Astrocyte of the cerebellum (primary cell): ENCODE data around the gene CD276.

ENCODE experiments used
- DNase-seq: peaks from one replicate; pipeline ENCODE4 v3.0.0-alpha.2; 2011; ENCODE audit warnings: low read depth
- H3K4me3 ChIP-seq: 2 replicates; pipeline ENCODE4 v1.5.1; 2011; ENCODE audit warnings: mild to moderate bottlenecking, low read depth, low read length, moderate library complexity
- in situ Hi-C: cut with HindIII; loops from 2 replicates; pipeline ENCODE4 v1.10.0; 2017; ENCODE audit warnings: low sequenced_read_pairs
- TF ChIP-seq, protein P1 (sequence below): IDR thresholded peaks from 2 replicates; pipeline ENCODE4 v1.5.1; 2012; ENCODE audit warnings: low read length, low read depth, moderate library complexity, mild to moderate bottlenecking; ENCODE audit errors: missing control alignments

Gene CD276

DNA sequence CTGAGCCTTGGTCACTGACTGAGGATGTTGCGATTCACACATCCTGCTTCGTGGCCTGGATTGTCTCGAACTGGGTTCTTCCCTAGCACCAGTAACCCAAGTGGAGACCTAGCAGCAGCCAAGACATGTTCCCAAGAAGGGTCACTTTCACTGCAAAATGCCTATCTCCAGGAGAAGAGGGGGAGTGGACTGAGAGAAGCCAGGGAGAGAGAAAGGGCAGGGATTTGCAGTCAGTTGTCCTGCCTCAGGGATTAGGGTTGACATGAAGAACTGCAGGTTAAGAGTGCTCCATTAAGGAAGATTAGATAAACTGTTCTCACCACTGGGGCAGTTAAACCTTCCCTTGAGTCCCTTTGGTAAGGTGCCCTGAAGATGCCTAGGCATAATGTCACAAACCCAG is 5.7 kb upstream of the CD276 start:
- TF ChIP-seq, protein P1, sequence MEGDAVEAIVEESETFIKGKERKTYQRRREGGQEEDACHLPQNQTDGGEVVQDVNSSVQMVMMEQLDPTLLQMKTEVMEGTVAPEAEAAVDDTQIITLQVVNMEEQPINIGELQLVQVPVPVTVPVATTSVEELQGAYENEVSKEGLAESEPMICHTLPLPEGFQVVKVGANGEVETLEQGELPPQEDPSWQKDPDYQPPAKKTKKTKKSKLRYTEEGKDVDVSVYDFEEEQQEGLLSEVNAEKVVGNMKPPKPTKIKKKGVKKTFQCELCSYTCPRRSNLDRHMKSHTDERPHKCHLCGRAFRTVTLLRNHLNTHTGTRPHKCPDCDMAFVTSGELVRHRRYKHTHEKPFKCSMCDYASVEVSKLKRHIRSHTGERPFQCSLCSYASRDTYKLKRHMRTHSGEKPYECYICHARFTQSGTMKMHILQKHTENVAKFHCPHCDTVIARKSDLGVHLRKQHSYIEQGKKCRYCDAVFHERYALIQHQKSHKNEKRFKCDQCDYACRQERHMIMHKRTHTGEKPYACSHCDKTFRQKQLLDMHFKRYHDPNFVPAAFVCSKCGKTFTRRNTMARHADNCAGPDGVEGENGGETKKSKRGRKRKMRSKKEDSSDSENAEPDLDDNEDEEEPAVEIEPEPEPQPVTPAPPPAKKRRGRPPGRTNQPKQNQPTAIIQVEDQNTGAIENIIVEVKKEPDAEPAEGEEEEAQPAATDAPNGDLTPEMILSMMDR = no peak
- H3K4me3 ChIP-seq = no peak overlapping the region
- DNase-seq = no peak
- in situ Hi-C loops = no loop called here

DNA sequence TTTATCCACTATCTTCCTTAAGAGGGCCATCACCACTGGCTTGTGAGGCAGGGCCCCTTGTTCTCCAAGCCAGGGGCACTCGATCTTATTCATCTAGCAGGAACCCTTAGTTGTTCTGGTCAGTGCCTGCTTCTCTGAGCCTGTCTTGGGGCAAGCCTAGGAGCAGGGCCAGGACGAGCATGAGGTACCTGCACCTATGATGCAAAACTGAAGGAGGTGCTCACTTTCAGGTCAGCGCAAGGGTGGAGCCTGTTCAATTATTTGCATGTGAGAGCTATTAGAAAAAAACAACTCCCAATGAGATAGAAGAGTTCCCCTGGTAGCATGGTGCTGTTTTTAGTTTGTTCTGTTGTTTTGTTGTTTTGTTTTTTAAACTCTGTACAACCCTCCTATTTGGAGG is 5.0 kb upstream of the CD276 start:
- in situ Hi-C loops = no loop called here
- DNase-seq = no peak
- no peak overlapping the region for H3K4me3 ChIP-seq
- TF ChIP-seq, protein P1 = no peak

DNA sequence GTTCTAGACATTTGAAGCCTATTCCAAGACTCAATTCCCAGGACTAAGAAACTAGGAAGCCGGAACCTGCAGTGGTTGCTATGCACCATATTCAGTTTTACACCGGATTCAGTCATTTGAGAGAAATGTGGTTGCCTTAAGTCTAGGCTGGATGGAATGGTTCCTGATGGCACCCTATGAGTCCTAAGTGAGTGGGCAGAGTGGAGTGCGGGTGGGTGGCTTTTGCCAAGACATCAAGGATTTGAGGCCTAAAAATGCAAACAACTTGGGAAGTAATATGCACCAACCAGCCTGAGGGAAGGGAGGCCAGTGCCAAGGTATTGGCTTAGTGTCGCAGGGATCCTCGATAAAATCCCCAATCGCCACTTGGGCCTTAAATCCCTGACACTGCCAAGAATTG is 4.2 kb upstream of the CD276 start:
- no peak overlapping the region for H3K4me3 ChIP-seq
- DNase-seq = no peak
- TF ChIP-seq, protein P1 = no peak
- in situ Hi-C loops = loop anchor here (5.0 kb wide), 1 partner anchor 48 kb away; the partner anchor contains the start of gene NPTN

DNA sequence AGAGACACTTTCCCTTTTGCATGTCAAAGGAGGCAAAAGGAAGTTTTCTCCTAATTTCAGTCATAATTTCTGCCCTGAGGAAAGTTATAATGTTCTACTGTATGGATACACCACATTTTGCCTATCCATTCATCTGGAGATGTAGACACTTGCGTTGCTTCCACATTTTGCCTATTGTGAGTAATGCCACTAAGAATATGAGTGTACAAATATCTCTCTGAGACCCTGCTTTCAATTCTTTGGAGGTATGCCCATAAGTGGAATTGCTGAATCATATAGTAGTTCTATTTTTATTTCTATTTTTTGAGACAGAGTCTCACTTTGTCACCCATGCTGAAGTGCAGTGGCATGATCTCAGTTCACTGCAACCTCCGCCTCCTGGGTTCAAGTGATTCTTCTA is 3.6 kb upstream of the CD276 start:
- H3K4me3 ChIP-seq = no peak overlapping the region
- TF ChIP-seq, protein P1 = no peak
- in situ Hi-C loops = loop anchor here (5.0 kb wide), 1 partner anchor 48 kb away; the partner anchor contains the start of gene NPTN
- DNase-seq = no peak

DNA sequence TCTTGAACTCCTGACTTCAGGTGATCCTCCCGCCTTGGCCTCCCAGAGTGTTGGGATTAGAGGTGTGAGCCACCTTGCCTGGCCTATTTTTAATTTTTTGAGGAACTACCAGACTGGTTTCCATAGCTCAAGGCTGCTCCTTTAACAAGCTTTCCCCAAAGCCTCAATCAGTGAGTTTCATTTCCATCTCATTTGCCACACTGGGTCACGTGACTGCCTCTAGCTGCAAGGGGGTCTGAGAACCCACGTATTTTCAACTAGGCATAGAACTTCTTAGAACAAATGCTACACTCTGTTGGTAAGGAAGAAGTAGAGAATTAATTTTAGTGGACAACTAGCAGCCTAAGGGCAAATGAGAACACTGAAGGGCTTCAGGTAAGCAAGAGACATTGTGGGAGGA is 3.1 kb upstream of the CD276 start:
- no peak overlapping the region for H3K4me3 ChIP-seq
- TF ChIP-seq, protein P1 = no peak
- DNase-seq = no peak
- in situ Hi-C loops = loop anchor here (5.0 kb wide), 1 partner anchor 49 kb away; the partner anchor contains the start of gene NPTN

DNA sequence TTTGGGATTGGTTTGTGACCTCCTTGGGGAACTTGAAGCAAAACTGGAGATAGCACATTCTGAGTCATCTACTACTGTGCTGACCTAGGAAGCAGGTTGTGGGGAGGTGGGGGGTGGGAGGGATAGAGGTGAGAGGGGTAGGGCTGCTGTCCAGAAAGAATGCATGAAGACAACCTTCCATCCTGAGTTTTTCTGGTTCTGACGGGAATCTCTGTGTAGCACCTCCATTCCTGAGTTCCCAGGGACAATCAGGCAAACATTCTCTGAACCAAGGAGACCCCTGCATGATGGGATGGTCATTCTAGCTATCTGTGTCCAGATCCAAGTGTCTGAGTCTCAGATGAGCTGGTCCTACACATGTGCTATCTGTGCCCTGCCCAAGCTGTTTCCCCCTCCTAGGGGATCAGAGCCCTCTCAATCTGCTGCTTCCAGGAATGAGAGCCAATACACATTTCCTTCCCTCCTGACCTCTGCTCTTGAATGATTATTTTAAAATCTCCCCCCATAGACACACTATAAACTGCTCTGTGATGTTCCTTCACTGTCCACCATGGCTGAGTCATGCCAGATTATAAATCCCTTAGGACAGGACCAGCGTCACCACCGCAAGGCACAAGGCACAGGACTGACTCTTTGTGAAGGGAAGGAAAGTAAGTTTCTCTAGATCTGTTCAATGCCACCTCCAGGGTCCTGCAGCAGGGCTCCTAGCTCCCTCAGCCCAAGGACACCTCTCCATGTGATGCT is 2.2 kb upstream of the CD276 start:
- TF ChIP-seq, protein P1 = no peak
- H3K4me3 ChIP-seq = no peak overlapping the region
- DNase-seq = no peak
- in situ Hi-C loops = loop anchor here (5.0 kb wide), 1 partner anchor 50 kb away; the partner anchor contains the start of gene NPTN
